Type B pancreatic cell (in vitro differentiated cells): ENCODE data around the gene TMIGD3. TPM values are rescaled to one million over a fixed set of nuclear protein-coding genes. Genes with fewer than 3 reads are reported as not detected.

Source experiments
- DNase-seq: peaks from one replicate; pipeline ENCODE4 v3.0.0; 2021; ENCODE audit warnings: mixed read lengths; ENCODE audit not compliant: unreplicated experiment; ENCODE audit errors: extremely low spot score
- H3K27ac Mint-ChIP-seq: 2 replicates; pipeline ENCODE4 v1.8.0; 2021; ENCODE audit warnings: mild to moderate bottlenecking, mixed read lengths
- H3K27me3 Mint-ChIP-seq: 2 replicates; pipeline ENCODE4 v1.8.0; 2021; ENCODE audit warnings: mixed read lengths
- H3K36me3 Mint-ChIP-seq: 2 replicates; pipeline ENCODE4 v1.8.0; 2021; ENCODE audit warnings: mixed read lengths
- H3K4me1 Mint-ChIP-seq: one replicate; pipeline ENCODE4 v1.8.0; 2021; ENCODE audit warnings: mixed read lengths; ENCODE audit not compliant: unreplicated experiment
- H3K4me3 Mint-ChIP-seq: 2 replicates; pipeline ENCODE4 v1.8.0; 2021; ENCODE audit warnings: mild to moderate bottlenecking, mixed read lengths
- H3K9me3 Mint-ChIP-seq: 2 replicates; pipeline ENCODE4 v1.8.0; 2021; ENCODE audit warnings: mixed read lengths
- total RNA-seq: library from RNA; stranded (reverse); gene quantifications from 2 replicates; pipeline ENCODE4 v1.2.1, GENCODE V29; 2021; ENCODE audit warnings: low replicate concordance
- TF ChIP-seq, protein P1 (sequence below): fragments of 200-600 bp; sonication (generic); conservative IDR thresholded peaks from 2 replicates; pipeline ENCODE4 v1.5.0; 2021; ENCODE audit warnings: antibody characterized with exemption, mild to moderate bottlenecking

The TMIGD3 gene
- total RNA-seq, 1 donor from 2014 or later, result not detected

- Mint-ChIP-seq H3K4me1 (no peaks in the 10 kb centered on the region), H3K4me3 (no peak overlapping the region), H3K9me3 (no peaks in the 10 kb centered on the region), H3K36me3 (peaks cover 23% of the 10 kb centered on the region), H3K27ac (no peak overlapping the region), H3K27me3 (no peaks in the 10 kb centered on the region)
- DNase-seq, result no peak
- TF ChIP-seq, protein P1, sequence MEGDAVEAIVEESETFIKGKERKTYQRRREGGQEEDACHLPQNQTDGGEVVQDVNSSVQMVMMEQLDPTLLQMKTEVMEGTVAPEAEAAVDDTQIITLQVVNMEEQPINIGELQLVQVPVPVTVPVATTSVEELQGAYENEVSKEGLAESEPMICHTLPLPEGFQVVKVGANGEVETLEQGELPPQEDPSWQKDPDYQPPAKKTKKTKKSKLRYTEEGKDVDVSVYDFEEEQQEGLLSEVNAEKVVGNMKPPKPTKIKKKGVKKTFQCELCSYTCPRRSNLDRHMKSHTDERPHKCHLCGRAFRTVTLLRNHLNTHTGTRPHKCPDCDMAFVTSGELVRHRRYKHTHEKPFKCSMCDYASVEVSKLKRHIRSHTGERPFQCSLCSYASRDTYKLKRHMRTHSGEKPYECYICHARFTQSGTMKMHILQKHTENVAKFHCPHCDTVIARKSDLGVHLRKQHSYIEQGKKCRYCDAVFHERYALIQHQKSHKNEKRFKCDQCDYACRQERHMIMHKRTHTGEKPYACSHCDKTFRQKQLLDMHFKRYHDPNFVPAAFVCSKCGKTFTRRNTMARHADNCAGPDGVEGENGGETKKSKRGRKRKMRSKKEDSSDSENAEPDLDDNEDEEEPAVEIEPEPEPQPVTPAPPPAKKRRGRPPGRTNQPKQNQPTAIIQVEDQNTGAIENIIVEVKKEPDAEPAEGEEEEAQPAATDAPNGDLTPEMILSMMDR, result no peak
Observed at GRCh38 chr1:111461765-111462164, 41.7 kb downstream of the TMIGD3 start.

DNA sequence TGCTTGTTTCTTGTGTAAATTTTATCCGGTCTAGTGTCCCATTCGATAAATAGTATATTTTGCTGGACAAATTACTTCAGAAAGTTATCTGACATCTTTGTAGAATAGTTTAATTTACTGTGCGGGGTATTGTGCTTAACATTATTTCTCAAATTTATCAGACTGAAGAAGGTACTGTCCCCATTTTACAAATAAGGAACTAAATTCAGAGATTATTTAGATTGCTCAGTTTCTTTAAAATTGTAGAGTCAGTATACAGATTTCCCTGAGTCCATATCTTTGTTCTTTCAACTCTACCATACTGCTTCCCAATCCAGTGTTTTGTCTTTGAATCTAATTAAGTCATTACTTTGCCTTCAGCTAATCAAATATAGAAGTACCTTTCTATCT, 47.8 kb downstream of the TMIGD3 start:
- Mint-ChIP-seq H3K27ac (no peak overlapping the region), H3K9me3 (no peaks in the 10 kb centered on the region), H3K4me3 (no peak overlapping the region), H3K4me1 (peaks cover 11% of the 10 kb centered on the region), H3K36me3 (peaks cover 31% of the 10 kb centered on the region), H3K27me3 (no peaks in the 10 kb centered on the region)
- DNase-seq, result no peak
- TF ChIP-seq, protein P1, result no peak

DNA sequence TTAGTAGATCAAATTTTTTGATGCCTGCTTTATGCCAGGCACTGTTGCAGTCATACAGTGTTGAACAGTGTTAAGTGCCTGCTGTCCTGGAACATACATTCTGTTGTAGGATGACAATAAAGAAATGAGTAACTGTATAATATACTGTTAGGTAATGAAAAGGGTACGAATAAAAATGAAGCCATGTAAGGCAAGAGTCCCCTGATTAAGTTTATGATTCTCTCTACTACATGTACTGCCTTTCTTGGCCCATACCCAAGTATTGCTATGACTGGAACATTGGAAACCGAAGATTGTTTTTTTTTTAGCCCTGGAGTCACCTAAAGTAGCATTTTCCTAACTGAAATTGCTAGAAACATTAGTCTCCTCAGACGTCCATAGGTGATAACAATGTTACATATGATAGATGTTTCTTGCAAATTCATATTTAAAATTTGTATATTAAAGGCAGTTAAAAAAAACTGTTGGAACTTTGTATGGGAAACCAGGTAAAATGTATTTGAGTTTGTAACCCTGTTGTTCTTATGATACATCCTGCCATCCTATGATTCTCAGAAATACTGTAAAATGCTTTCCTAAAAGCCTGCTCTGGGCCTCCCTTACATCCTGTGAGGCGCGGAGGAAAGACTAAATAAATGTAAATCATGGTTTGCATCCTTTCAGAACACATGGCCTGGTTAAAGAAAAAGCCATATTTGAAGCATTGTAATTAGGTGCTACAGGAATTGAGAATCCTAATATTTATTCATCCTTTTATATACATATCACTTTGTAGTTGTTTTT, 48.4 kb downstream of the TMIGD3 start:
- TF ChIP-seq, protein P1, result no peak
- Mint-ChIP-seq H3K36me3 (peaks cover 29% of the 10 kb centered on the region), H3K27me3 (no peaks in the 10 kb centered on the region), H3K4me3 (no peak overlapping the region), H3K27ac (no peak overlapping the region), H3K4me1 (peaks cover 11% of the 10 kb centered on the region), H3K9me3 (no peaks in the 10 kb centered on the region)
- DNase-seq, result no peak

DNA sequence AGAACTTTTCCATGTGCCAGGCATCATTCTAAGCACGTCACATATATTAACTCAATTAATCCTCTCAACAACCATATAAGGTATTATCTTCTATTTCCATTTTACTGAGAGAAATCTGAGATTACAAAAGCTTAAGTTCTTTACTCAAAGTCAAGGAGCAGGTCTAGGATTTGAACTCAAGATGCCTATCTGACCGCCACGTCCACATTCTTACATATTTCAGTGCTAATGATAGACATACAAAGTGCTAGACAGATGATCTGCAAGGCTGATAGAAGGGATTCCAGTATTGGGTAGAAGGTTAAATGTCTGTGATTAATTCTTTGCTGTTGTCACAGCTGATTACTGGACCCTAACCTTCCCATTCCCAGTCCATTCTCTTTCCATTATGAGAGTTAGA, 49.7 kb downstream of the TMIGD3 start:
- no peak overlapping the region for H3K4me3 Mint-ChIP-seq
- H3K27me3 Mint-ChIP-seq, result no peaks in the 10 kb centered on the region
- H3K36me3 Mint-ChIP-seq, result peaks cover 31% of the 10 kb centered on the region
- TF ChIP-seq, protein P1, result no peak
- peaks cover 17% of the 10 kb centered on the region for H3K4me1 Mint-ChIP-seq
- H3K9me3 Mint-ChIP-seq, result no peaks in the 10 kb centered on the region
- no peak overlapping the region for H3K27ac Mint-ChIP-seq
- no peak for DNase-seq

DNA sequence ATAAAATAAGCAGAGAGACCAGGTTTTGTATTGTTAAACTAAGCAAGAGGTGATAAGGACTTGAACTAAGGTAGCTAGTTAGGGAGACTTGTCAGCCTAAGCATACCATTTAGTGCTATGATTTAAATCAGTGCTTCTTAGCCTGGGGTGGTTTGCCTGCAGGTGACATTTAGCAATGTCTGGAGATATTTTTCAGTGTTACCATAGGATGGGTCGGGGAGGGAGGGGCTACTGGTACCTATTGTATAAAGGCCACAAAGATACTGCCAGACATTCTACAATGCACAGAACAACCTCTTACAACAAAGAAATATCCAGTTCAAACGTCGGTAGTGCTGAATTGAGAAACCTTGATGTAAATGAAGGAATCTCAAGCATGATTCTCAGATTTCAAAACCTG, 50.9 kb downstream of the TMIGD3 start:
- H3K27me3 Mint-ChIP-seq, result no peaks in the 10 kb centered on the region
- no peak overlapping the region for H3K4me3 Mint-ChIP-seq
- no peaks in the 10 kb centered on the region for H3K9me3 Mint-ChIP-seq
- H3K36me3 Mint-ChIP-seq, result peaks cover 24% of the 10 kb centered on the region
- TF ChIP-seq, protein P1, result no peak
- H3K4me1 Mint-ChIP-seq, result peaks cover 22% of the 10 kb centered on the region
- no peak for DNase-seq
- no peak overlapping the region for H3K27ac Mint-ChIP-seq
